ENCODE data around the gene U2AF2.

Gene U2AF2

DNA sequence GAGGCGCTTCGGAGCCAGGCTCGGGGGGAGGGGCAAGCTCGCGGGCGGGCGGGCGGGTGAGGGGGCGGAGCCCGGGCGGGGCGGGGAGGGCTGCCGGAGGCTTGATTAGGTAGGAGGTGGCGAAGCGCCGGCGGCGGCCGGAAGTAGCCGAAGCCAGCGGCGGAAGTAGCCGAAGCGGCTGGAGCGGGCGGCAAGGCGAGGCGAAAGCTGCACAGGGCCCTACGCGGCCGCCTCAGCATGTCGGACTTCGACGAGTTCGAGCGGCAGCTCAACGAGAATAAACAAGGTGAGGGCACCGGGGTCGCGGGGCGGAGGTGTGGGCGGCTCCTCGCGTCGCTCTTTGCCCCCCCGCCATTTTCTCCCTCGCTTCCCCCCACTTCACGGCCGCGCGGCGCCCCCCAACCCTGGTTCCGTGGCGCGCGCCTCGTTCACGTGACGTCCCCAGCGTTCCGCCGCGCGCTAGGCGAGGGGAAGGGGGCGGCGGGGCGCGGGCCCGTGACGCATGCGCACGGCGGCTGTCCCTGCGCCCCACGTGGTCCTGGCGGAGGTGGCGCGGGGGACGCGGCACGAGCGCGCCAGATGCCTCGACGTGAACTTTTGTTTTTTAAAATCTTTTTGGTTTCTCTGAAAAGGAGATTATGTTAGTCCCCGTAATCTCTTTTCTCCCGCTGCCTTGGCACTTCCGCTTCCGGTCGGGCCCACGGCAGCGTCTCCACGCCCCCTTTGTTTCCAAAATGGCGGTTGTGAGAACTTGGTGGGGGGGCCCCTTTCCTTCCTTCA is at the start of gene U2AF2:
Gene U2AF2 (plus strand): TSS at position 168 of the 780 bp plus-strand sequence. CDS start 70 bp downstream, at position 238.
- DNase-seq (ENCODE audit: low read depth in 2 of 2) = peak; percentile 89 to 92

DNA sequence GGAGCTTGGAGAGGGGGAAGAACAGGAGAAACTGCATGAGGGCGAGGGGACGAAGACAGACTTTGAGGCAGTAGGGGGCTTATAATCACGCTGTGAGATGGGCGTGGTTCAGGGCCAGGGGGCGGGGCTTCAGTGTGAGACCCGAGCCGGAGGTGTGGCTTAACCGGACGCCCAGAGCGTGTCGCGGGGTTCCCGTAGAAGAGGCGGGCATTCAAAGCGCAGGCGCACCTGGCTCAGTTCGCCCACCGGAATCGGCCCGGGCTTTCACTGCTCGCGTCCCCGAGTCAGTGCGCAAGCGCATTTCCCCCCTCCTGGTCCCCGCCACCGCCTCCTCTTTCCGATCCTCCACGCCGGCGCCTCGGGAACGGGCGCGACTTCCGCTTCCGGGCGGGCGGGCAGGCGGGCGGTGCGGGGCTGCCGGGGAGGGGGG is 49.6 kb upstream of the U2AF2 start:
- peak; percentile 99 for DNase-seq (ENCODE audit: low read depth in 2 of 2)

DNA sequence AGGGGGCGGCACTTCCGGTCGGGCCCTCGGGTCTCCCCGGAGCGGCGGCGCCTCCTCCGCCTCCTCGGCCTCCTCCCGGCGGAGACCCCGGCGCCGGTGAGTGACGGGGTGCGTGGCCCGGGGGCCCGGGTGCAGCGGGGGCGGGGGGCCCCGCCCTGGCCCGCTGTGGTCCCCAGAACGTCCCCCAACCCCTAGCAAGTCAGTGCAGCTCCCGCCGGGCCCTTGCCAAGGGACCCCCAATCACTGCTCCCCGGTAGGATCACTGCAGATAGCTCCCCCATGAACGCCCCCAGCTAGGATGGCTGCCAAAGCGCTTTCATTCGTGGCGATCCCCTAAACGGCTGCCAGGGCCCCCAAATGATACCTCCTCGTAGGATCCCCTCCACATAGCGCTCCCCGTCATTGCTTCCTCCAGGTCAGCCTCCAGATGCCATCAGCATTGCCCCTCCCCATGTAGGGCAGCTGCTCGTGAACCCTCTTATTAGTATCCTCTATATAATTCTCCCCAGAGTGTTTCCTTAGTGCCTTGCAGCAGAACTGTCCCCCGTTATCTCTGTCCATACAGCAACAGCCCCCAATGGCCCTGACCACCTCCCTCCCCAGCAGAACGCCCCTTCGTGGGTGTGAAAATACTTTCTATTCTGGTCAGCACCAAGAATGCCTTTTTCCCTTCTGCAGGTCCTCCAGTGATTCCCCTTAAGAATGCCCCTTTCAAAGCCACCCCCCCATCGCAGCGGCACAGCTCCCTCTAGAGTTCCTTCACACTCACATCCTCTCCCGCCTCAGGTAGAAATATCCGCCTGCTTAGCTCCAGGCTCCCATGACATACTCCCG is 49.0 kb upstream of the U2AF2 start, which contains the start of gene ZNF865:
Gene ZNF865 (plus strand): TSS at position 11 of the 834 bp plus-strand sequence. CDS start 7,972 bp downstream, outside the sequence.
- peak; percentile 61 to 62 for DNase-seq (ENCODE audit: low read depth in 2 of 2)

DNA sequence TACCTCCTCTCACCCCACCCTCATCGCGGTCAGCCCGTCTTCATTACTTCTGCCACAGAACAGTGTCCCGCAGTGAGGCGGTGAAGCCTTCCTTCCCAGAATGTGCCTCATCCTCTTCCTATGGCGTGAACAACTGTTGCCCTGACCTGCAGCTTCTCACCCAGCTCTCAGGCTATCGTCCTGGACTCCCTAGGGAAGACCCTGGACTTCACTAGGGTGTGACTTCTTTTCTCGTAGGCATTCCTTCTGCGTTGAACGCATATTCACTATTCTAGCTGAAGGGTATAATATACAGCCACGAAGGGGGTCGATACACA is 48.4 kb upstream of the U2AF2 start:
- no peak for DNase-seq (ENCODE audit: low read depth in 2 of 2)

DNA sequence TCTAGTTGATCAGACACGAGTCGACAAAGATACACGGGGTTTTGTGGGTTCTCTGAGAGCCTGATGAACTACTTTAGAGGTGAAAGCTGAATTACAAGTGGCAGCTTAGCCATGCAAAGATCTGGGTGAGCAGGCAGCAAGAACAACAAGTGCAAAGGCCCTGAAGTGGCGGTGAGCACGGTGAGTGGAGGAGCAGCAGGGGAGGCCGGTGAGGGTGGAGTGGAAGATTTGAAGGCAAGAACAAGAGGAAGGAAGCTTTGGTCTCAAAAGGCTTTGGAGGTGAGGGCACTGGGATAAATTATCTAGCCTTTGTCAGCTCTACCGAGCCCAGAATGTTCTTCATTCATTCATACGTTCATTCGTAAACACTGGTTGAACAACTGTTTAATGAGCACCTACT is 48.0 kb upstream of the U2AF2 start:
- DNase-seq (ENCODE audit: low read depth in 2 of 2) = no peak

DNA sequence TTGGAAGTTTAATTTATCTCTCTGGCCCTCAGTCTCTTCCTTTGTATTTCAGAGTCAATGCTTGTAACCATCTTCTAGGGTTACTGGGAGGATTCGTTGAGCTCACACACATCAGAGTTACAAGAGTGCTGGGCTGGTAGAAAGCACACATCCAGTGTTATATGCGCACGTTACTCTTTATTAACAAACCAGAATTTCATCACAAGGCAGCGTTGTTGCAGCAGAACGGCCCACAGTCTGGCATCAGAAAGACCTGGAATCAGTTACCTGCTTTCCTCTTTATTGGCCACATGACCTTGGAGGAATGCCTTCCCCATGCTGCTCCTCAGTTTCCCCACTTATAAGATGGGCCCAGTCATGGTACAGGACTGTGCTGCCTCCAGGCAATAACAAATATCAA is 45.5 kb upstream of the U2AF2 start:
- DNase-seq (ENCODE audit: low read depth in 2 of 2) = no peak

DNA sequence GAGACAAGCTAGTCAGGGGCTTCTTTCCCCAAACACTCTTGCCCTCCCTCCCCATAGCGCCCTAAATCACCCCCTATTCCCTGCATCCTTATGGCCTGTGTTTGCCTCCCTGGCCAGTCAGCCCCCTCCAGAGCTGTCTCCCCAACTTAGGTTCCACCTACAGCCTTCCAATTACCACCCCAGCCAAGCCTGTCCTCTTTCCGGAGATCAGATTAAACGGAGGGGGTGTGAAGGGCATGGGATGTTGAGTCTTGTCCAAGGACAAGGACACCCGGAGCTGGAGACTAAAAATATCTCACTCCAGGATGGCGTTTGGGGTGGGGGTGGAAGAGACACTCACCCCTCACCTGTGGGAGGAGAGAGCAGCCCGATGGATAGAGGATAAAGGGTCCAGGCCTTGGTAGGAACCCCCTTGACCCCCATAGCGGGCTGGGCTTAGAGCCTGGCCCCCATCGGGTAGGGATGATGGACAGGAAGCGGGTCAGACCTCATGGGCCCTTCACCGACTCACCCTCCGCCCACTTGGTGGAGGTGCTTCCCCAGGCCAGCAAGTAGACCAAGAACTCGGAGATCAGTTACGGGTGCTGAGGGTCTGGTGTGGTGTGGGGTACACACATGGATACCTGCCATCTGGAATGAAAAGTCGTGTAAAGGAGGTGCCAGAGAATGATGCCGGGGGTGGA is 43.4 kb upstream of the U2AF2 start:
- DNase-seq (ENCODE audit: low read depth in 2 of 2) = no peak

DNA sequence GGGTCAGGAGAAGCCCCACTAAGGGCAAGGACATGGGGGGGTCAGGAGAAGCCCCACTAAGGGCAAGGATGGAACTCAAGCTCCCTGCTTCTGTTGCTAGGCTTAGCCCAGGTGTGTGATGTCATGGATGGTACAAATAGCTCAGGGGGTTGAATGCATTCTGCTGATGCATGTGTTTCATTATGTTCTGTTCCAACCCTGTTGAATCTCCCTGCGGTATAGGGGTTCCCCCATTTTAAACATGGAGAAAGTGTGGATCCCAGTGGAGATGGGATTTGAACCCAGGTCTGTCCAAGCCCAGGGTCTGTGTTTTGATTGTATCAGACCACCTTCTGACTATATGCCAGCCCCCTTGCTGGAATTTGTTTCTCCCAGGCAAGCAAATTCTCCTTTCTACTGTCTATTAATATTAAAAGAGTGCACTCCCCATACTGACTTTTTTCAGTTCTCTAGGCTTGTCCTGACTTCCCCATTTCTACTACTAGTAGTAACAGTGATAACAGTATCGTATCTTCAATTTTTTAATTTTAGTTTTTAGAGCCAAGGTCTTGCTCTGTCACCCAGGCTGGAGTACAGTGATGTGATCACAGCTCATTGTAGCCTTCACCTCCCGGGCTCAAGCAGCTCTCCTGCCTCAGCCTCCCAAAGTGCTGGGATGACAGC is 42.7 kb upstream of the U2AF2 start:
- DNase-seq (ENCODE audit: low read depth in 2 of 2) = no peak

DNA sequence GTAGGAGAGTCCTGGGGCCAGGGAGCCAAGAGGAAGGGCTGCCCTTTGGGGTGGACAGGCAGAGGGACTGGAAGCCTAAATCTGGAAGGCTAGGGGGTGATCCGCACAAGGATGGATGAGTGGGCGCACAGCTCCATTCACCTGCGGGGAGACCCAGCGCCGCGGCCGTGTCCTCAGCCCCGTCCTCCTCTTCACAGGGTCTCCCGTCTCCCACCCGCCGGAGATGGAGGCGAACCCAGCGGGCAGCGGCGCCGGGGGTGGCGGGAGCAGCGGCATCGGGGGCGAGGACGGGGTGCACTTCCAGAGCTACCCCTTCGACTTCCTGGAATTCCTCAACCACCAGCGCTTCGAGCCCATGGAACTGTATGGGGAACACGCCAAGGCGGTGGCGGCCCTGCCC is 41.4 kb upstream of the U2AF2 start:
- no peak for DNase-seq (ENCODE audit: low read depth in 2 of 2)

DNA sequence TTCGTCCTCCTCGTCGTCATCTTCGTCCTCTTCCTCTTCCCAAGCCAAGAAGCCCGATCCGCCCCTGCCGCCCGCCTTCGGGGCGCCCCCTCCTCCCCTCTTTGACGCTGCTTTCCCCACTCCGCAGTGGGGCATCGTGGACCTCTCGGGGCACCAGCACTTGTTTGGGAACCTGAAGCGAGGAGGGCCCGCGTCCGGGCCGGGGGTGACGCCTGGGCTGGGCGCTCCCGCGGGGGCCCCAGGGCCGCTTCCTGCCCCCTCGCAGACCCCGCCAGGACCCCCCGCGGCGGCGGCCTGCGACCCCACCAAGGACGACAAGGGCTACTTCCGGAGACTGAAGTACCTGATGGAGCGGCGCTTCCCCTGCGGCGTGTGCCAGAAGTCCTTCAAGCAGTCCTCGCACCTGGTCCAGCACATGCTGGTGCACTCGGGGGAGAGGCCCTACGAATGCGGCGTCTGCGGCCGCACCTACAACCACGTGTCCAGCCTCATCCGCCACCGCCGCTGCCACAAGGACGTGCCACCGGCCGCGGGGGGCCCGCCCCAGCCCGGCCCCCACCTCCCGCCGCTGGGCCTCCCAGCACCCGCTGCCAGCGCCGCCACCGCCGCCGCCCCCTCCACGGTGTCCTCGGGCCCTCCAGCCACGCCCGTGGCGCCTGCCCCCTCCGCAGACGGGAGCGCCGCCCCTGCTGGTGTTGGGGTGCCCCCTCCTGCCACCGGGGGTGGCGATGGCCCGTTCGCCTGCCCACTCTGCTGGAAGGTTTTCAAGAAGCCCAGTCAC is 40.7 kb upstream of the U2AF2 start:
- no peak for DNase-seq (ENCODE audit: low read depth in 2 of 2)

DNA sequence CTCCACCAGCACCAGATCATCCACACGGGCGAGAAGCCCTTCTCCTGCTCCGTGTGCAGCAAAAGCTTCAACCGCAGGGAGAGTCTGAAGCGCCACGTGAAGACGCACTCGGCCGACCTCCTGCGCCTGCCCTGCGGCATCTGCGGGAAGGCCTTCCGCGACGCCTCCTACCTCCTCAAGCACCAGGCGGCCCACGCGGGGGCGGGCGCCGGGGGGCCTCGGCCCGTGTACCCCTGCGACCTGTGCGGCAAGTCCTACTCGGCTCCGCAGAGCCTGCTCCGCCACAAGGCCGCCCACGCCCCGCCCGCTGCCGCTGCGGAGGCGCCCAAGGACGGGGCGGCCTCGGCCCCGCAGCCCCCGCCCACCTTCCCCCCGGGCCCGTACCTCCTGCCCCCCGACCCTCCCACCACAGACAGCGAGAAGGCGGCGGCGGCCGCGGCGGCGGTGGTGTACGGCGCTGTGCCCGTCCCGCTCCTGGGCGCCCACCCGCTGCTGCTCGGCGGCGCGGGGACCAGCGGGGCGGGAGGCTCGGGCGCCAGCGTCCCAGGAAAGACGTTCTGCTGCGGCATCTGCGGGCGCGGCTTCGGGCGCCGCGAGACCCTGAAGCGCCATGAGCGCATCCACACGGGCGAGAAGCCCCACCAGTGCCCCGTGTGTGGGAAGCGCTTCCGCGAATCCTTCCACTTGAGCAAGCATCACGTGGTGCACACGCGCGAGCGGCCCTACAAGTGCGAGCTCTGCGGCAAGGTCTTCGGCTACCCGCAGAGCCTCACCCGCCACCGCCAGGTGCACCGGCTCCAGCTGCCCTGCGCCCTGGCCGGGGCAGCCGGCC is 39.9 kb upstream of the U2AF2 start:
- DNase-seq (ENCODE audit: low read depth in 2 of 2) = no peak

DNA sequence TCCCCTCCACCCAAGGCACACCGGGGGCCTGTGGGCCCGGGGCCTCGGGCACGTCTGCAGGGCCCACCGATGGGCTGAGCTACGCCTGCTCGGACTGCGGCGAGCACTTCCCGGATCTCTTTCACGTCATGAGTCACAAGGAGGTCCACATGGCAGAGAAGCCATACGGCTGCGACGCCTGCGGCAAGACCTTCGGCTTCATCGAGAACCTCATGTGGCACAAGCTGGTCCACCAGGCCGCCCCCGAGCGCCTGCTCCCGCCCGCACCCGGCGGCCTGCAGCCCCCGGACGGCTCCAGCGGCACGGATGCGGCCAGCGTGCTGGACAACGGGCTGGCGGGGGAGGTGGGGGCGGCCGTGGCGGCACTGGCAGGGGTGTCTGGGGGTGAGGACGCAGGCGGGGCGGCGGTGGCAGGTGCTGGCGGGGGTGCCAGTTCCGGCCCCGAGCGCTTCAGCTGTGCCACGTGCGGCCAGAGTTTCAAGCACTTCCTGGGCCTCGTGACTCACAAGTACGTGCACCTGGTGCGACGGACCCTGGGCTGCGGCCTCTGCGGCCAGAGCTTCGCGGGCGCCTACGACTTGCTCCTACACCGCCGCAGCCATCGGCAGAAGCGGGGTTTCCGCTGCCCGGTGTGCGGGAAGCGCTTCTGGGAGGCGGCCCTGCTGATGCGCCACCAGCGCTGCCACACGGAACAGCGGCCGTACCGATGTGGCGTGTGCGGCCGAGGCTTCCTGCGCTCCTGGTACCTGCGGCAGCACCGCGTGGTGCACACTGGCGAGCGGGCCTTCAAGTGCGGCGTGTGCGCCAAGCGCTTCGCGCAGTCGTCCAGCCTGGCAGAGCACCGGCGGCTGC is 39.1 kb upstream of the U2AF2 start:
- DNase-seq (ENCODE audit: low read depth in 2 of 2) = no peak

DNA sequence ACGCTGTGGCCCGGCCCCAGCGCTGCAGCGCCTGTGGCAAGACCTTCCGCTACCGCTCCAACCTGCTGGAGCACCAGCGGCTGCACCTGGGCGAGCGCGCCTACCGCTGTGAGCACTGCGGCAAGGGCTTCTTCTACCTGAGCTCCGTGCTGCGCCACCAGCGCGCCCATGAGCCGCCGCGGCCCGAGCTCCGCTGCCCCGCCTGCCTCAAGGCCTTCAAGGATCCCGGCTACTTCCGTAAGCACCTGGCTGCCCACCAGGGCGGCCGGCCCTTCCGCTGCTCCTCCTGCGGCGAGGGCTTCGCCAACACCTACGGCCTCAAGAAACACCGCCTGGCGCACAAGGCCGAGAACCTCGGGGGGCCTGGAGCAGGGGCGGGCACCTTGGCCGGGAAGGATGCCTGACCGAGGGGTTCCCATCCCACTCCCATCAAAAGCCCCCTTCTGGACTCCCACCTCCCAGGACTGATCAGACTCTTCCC is 38.4 kb upstream of the U2AF2 start:
- no peak for DNase-seq (ENCODE audit: low read depth in 2 of 2)

DNA sequence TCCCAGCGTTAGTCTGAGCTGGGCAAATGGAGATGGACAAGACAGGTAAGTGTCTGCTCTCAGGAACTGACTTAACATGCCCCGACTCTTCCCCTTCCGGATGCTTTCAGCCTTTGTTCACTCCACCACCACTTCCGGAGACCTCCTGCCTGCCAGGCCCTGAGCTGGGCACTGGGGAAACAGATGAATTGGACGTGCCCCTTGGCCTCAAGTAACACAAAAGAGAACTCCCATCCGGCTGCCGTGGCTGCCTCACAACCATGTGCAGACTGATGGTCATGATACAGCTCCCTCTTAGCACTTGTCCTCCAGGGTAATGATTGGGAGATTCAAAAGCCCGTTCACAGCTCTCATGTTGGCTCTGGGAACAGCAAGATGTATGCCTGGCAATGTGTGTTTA is 37.4 kb upstream of the U2AF2 start:
- DNase-seq (ENCODE audit: low read depth in 2 of 2) = no peak

DNA sequence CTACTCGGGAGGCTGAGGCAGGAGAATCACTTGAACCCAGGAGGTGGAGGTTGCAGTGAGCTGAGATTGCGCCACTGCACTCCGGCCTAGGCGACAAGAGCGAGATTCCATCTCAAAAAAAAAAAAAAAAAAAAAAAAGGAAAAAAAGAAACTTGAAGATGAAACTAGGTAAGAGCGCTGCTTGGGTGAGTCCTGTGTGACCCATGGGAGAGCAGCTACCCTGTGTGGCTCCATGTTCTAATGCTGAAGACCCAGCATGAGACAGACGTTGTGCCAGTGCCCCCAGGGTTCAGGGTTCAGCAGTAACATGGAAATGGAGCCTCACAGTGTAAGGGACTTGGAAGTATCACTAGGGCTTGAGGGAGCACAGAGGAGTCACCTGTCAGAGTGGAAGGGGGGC is 36.4 kb upstream of the U2AF2 start:
- DNase-seq (ENCODE audit: low read depth in 2 of 2) = no peak

DNA sequence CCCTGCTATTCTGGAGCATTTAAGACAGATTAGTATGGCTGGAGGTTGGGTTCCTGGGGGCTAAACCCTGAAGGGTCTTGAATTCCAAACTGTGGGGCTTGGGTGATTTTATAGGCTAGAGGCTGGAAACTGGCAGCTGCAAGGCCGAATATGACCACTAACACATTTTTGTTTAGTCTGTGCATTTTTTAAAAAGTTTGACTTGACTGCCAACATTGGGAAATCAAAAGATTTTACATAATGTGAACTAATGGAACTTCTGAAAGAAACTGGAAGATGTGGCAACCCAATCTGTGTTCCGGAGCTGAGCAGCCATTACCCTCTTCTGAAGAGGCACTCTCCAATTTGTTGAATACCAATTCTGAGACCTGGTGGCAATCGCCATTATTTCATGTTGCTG is 35.5 kb upstream of the U2AF2 start:
- no peak for DNase-seq (ENCODE audit: low read depth in 2 of 2)

DNA sequence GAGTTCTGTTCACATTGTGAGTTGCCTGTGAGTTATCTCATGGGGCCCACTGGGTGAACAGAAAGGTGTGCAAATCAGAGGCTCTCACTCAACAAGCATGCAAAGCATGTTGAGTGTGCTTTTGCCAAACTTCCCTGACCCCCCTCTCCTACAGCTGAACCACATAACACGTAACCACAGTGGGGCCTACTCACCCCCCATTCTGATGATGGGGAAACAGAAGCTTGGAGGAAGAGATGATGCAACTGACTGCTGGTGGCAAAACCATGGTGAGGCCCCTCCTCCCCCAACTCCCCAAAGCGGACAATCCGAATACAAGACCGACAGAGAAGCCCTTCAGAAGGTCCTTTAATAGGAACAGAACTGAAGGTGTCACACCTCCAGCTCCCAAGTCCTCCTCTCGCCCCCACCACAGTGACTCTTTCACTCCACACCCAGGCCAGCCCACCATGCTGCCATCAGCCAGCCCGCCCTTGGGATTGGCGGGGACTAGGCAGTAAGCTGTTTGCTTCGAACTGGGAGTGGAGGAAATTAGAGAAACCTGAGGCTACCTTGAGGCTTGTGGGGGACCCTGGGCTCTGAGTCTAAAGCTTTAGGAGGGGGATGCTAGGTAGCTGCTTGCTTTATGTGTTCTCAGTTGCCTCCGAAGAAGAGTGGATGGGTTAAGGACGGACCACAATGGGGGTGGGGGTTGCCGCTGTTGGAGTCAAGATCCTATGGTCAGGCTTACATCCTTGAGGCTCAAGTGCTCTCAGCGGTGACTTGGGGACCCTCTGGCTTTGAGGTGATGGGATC is 34.2 kb upstream of the U2AF2 start:
- peak in 1 of 2 donors; percentile 19 for DNase-seq (ENCODE audit: low read depth in 2 of 2)

DNA sequence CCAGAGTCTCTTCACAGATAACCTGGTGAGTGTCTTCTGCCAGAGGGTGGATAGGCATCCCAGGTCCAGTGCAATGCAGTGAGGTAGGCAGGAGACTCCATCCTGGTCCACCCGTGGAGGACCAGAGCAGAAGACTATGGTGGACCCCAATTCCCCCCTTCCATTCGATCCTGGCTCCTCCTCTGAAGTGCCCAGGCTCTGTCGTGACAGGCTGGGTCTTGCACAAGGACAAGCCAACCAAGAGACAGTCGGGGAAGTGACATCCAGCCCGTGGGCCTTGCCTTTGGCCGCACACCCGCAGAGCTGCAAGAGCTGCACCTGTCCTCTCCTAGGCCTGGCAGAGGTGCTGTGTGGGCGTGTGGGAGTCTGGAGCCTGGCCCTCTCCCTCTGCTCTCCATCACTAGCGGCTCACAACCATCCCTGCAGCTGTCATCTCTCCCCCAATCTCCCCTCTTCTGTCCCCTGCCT is 33.6 kb upstream of the U2AF2 start:
- DNase-seq (ENCODE audit: low read depth in 2 of 2) = no peak
